ENCODE data around the gene FATE1.
A peak's percentile ranks its signal among the peaks of the same experiment; 100 is the strongest.
"Not testable (repeated sequence)": the region's sequence is repeated elsewhere in the genome, so short reads cannot be mapped to it uniquely, and the experiment has no call there.

Gene FATE1

DNA sequence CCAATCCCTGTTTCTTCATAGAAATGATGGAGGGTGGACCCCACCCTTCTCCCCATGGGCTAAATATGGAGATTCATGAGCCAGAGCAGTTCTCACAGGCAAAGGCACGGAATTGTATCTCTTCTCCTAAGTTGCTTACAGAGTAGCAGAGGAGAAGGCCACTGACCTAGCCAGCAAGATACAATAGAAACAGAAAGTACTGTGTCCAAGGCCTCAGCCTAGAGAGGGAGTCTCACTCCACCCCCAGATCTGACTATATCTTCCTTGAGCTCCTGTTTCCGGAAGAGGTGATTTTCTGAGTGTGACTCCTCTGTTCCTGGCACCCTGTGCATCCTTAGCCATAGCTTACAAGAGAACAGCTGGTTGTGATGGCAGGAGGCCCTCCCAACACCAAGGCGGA is at the start of gene FATE1:
FATE1 (plus strand) TSS at position 284 of the 400 bp plus-strand sequence; CDS start at position 369, 85 bp downstream.
- DNase-seq (ENCODE audit: low read depth, low spot score): no peak

- DNase-seq (ENCODE audit: low read depth, low spot score): no peak
These were observed 40.6 kb upstream of the FATE1 start for GRCh38 chrX:151675121-151675746.

DNA sequence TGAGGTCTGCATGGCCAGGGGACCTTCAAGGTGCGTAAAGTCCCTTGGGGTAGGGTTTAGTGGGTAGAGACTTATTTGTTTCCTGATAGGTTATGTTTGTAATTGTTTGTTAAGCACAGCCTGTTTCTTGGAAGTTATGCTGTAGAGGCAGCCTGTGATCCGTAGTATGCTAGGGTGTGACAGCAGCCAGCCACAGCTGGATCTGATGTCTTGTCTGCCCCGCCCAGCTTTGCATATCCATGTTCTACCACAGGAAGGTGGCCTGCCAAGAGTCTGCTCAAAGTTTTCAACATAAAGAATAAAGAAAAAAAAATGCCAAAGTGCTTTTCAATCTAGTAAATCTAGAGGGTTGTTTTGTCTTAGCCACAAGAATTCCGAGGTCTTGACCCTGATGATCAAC is 39.6 kb upstream of the FATE1 start:
- no peak for DNase-seq (ENCODE audit: low read depth, low spot score)

GRCh38 chrX:151679798-151680402 is 35.9 kb upstream of the FATE1 start:
- DNase-seq (ENCODE audit: low read depth, low spot score): no peak

DNA sequence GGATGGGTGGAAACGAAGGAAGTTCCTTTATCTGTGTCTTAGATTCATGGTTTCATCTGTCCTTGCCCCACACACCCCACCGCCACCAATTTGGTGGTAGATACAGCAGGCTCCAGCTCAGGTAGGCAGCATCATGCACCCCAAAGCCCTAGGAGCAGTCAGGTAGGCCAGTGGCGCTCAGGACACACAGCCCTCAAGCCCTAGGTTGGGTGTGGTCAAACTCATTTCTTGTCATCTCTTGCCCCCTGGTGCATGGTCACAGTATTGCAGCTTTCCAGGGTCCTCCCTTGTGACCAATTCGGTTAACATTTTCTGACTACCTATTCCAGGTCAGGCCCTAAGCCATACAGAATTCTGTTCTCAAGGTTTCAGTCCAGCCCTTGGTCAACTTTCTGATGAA is 35.0 kb upstream of the FATE1 start:
- DNase-seq (ENCODE audit: low read depth, low spot score): peak; percentile 42

- DNase-seq (ENCODE audit: low read depth, low spot score): no peak
These were observed 28.2 kb upstream of the FATE1 start for GRCh38 chrX:151687635-151688034.

DNA sequence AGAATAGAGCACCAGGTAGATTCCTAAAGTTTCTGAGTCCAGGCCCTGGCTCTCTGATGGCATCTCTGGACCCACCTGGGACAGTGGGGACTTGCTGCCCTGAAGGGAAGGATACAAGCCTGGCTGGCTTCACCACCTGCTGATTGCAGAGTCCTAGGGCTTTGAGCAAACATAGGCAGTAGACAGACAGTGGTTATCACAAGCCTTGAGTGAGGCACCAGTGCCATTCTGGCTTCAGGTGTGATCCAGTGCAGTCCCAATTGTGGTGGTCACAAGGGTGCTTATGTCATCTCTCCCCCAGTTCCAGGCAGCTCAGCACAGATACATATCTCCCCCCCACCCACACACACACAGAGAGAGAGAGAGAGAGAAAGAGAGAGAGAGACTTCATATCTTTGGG is 27.1 kb upstream of the FATE1 start:
- no peak for DNase-seq (ENCODE audit: low read depth, low spot score)

DNA sequence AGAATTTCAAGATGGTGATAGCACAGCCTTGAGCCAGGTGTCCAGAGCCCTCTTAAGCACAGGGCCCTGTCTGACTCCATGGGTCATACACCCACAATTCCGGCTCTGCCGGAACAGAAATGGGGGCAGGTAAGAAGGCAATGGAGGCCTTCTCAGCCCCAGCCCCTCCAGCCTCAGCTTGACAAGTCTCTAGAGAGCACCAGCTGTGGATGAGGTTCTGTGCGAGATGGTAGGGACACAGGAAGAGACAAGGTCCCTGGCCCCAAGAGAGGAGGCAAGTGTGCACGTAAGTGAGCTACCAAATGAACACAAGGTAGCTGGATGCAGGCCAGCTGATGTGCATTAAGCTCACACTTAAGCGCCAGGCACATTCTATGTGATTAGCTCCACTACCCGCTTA is 23.0 kb upstream of the FATE1 start:
- DNase-seq (ENCODE audit: low read depth, low spot score): no peak

GRCh38 chrX:151694121-151694520 is 21.7 kb upstream of the FATE1 start:
- no peak for DNase-seq (ENCODE audit: low read depth, low spot score)

- DNase-seq (ENCODE audit: low read depth, low spot score): no peak
These were observed 20.9 kb upstream of the FATE1 start, which contains the start of gene PRRG3 for GRCh38 chrX:151694661-151695582. TSS of gene PRRG3 (plus strand) at chrX:151695458. CDS start at chrX:151698815, 3,357 bp downstream.

DNA sequence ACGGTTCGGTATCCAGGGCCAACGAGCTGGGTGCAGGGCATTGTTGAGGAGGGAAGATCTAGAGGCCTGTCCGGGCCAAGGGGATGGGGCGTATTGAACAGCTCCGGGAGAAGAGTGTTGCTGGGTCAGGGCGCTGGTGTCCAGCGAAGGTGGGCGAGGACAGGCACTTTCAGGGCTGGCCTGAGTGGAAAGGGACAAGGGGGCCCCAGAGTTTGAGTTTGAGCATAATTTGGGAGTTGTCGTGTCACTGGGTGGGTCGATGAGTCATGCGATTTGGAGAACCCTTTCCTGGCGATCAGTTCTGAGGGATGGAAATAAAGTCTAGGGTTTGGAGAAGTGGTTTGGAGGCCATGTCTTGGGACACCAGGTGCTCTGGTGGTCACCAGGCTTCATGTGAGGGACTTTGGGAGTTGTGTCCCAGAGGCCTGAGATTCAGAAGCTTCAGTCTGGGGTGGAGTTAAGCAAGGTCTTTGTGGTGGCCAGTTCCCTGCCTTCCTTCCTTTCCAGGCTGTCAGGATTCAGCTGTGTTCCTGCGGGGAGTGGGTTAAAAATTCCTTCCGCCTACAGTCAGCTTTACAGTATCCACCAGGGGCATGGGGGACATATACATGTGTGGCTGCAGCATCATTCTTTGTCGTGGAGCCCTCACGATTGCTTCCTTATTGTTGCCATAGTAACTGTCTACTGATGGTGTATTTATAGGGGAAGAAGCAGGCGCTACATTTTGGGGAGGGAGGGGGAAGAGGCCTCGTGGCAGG is 20.1 kb upstream of the FATE1 start:
- no peak for DNase-seq (ENCODE audit: low read depth, low spot score)

GRCh38 chrX:151697082-151697481 is 18.8 kb upstream of the FATE1 start:
- not testable (repeated sequence) for DNase-seq (ENCODE audit: low read depth, low spot score)

GRCh38 chrX:151697522-151697921 is 18.3 kb upstream of the FATE1 start:
- no peak for DNase-seq (ENCODE audit: low read depth, low spot score)

- no peak for DNase-seq (ENCODE audit: low read depth, low spot score)
These were observed 17.4 kb upstream of the FATE1 start for GRCh38 chrX:151698485-151698884.

DNA sequence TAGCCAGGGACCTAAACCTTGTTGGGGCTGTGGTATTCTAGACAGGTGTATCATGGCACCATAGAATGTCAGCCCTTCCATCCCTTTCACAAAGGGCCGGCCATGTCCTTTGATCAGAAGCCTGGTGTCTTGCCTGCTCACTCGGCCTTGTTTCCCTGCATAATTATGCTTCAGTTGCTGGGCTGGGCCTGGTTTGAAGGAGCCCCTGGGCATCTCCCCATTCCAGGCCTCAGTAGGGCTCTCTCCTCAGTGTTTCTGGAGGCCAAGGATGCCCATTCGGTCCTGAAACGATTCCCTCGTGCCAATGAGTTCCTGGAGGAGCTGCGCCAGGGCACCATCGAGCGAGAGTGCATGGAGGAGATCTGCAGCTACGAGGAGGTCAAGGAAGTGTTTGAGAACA is 16.1 kb upstream of the FATE1 start:
- no peak for DNase-seq (ENCODE audit: low read depth, low spot score)

DNA sequence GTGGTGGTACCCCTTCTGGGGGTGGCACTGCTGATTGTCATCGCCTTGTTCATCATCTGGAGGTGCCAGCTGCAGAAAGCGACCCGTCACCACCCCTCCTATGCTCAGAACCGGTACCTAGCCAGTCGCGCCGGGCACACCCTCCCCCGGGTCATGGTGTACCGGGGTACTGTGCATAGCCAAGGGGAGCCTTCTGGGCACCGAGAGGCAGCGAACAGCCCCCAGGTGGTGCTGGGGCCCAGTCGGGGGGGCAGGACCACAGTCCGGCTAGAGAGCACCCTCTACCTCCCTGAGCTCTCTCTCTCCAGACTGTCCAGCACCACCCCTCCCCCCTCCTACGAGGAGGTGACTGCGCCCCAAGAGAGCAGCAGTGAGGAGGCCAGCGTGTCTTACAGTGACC is 15.3 kb upstream of the FATE1 start:
- no peak for DNase-seq (ENCODE audit: low read depth, low spot score)

DNA sequence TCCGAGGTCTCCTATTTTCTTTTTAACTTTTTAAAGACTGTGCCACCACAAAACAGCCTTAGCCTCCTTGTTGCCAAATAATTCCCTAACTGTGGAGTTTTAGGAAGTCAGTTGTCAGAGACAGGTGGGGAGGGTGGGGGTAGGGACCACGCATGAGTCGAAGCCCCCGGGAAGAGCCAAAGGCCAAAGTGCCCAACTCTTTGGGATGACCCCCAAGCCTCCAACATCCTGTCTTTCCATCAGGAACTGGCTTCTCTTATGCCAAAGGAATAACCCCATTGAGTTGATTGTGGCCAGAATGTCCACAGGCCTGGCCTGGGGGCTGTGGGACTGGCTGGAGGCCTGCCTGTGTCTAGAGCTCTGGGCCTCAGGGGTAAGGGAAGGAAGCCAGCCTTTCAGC is 14.8 kb upstream of the FATE1 start:
- DNase-seq (ENCODE audit: low read depth, low spot score): no peak

- no peak for DNase-seq (ENCODE audit: low read depth, low spot score)
These were observed 14.3 kb upstream of the FATE1 start for GRCh38 chrX:151701531-151701930.

DNA sequence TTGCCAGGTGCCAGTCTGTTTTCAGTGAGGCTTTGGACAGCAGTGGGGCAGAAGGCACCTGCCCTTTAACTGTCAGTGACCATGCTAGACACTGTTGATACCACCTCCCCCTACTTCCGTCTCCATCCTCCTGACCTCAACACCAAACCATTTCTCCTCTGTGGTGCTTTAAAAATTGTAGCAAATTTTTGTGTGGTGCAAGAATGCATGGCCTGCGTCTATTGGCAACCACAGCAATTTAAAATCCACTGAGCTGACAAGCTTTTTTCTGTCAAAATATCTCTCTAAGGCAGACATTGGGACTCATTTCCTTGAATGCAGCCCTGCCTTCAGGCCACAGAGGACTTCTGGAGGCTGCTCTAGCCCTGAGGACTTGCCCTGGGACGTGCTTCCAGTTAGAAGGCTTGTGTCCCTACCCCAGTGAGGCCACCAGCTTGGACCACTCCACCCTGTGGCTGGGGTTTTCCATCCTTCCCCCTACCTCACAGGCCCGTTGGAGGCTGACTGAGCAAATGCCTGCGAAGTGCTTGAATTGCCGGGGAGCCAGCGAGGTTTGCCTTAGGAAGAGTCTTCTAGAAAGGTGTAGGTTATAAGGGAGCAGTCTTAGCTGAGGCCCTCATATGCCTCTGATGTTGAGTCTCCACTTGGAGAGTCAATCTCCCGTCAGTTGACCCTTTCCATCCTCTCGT is 13.7 kb upstream of the FATE1 start:
- peak; percentile 17 for DNase-seq (ENCODE audit: low read depth, low spot score)

DNA sequence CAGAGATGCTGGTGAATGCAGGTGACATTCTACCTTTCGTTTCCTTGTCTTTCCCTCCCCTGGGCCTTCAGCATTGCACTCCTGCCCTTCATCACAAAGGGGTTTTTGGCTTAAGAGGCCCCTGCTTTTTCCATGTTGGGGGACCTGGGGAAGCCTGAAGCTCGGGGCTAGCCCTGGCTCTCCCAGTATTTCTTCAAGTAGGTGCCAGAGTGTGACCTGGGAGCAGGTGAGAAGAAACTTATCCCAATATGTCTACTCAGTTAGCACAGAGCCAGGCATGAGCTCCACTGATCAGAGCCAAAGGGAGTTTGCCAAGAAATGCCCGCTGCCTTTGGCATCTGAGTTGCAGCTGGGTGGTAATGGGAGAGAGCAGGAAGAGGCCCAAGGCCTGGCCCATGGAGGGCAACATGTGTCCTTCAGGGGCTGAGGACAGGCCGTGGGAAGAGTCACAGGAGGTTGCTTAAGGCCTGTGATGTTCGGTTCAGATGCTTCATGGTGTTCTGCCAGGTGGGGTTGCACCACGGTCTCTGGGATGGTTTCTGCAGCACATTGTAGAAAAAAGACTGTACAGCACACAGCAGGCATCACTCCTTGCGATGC is 13.0 kb upstream of the FATE1 start:
- DNase-seq (ENCODE audit: low read depth, low spot score): no peak

- DNase-seq (ENCODE audit: low read depth, low spot score): peak; percentile 9
These were observed 12.3 kb upstream of the FATE1 start for GRCh38 chrX:151703487-151703886.
